HepG2 (cell line): ENCODE results near the gene NVL. TPM values are rescaled to one million over a fixed set of nuclear protein-coding genes. Genes with fewer than 3 reads are reported as not detected.

Source experiments
- CTCF ChIP-seq: sonication (generic); formaldehyde crosslinking; IDR thresholded peaks from 2 replicates; pipeline ENCODE4 v1.5.0; 2020; ENCODE audit warnings: mild to moderate bottlenecking, missing genetic modification reagents, moderate library complexity
- DR1 ChIP-seq: sonication (generic); formaldehyde crosslinking; IDR thresholded peaks from 2 replicates; pipeline ENCODE4 v1.8.0; 2021; ENCODE audit warnings: mild to moderate bottlenecking, missing genetic modification reagents, inconsistent platforms
- DZIP1 ChIP-seq: sonication (generic); formaldehyde crosslinking; IDR thresholded peaks from 2 replicates; pipeline ENCODE4 v1.5.0; 2020; ENCODE audit warnings: mild to moderate bottlenecking, missing genetic modification reagents
- E2F5 ChIP-seq: sonication (generic); formaldehyde crosslinking; conservative IDR thresholded peaks from 2 replicates; pipeline ENCODE4 v1.4.0; 2020; ENCODE audit warnings: missing genetic modification reagents
- GABPB1 ChIP-seq: IDR thresholded peaks from 2 replicates; pipeline ENCODE4 v1.6.1; 2016; ENCODE audit warnings: mild to moderate bottlenecking, missing genetic modification reagents, moderate library complexity, missing compliant biosample characterization
- HES4 ChIP-seq: sonication (generic); formaldehyde crosslinking; IDR thresholded peaks from 2 replicates; pipeline ENCODE4 v1.9.0; 2021; ENCODE audit warnings: mild to moderate bottlenecking, missing genetic modification reagents, borderline replicate concordance
- HIVEP1 ChIP-seq: sonication (generic); formaldehyde crosslinking; IDR thresholded peaks from 2 replicates; pipeline ENCODE4 v1.4.0; 2020; ENCODE audit warnings: mild to moderate bottlenecking, missing genetic modification reagents
- NFE2L2 ChIP-seq: fragments of 150-350 bp; IDR thresholded peaks from 2 replicates; pipeline ENCODE4 v1.6.1; 2014; ENCODE audit warnings: low read length
- SIX1 ChIP-seq: sonication (generic); formaldehyde crosslinking; IDR thresholded peaks from 2 replicates; pipeline ENCODE4 v1.4.0; 2020; ENCODE audit warnings: missing genetic modification reagents, borderline replicate concordance
- SMARCE1 ChIP-seq: fragments of 450-650 bp; IDR thresholded peaks from 2 replicates; pipeline ENCODE4 v1.6.1; 2017; ENCODE audit warnings: borderline replicate concordance
- U2AF2 ChIP-seq: fragments of 200-400 bp; formaldehyde crosslinking; IDR thresholded peaks from 2 replicates; pipeline ENCODE4 v1.6.1; 2017; ENCODE audit warnings: low read depth, mild to moderate bottlenecking, low read length
- ZBTB8A ChIP-seq: sonication (generic); formaldehyde crosslinking; IDR thresholded peaks from 2 replicates; pipeline ENCODE4 v1.4.0; 2020; ENCODE audit warnings: mild to moderate bottlenecking, low read depth, missing genetic modification reagents, borderline replicate concordance
- ZNF101 ChIP-seq: sonication (generic); formaldehyde crosslinking; IDR thresholded peaks from 2 replicates; pipeline ENCODE4 v1.4.0; 2020; ENCODE audit warnings: mild to moderate bottlenecking, low read depth, missing genetic modification reagents, borderline replicate concordance
- ZNF260 ChIP-seq: sonication (generic); formaldehyde crosslinking; IDR thresholded peaks from 2 replicates; pipeline ENCODE4 v1.4.0; 2020; ENCODE audit warnings: missing genetic modification reagents, low read depth, mild to moderate bottlenecking, borderline replicate concordance
- ZNF263 ChIP-seq: sonication (generic); formaldehyde crosslinking; IDR thresholded peaks from 2 replicates; pipeline ENCODE4 v1.4.0; 2020; ENCODE audit warnings: missing genetic modification reagents
- ZNF335 ChIP-seq: sonication (generic); formaldehyde crosslinking; IDR thresholded peaks from 2 replicates; pipeline ENCODE4 v1.4.0; 2020; ENCODE audit warnings: missing genetic modification reagents
- ZNF512 ChIP-seq: sonication (generic); formaldehyde crosslinking; IDR thresholded peaks from 2 replicates; pipeline ENCODE4 v1.4.0; 2020; ENCODE audit warnings: mild to moderate bottlenecking, missing genetic modification reagents
- ZNF550 ChIP-seq: sonication (generic); formaldehyde crosslinking; IDR thresholded peaks from 2 replicates; pipeline ENCODE4 v1.4.0; 2020; ENCODE audit warnings: mild to moderate bottlenecking, missing genetic modification reagents, borderline replicate concordance
- ZNF576 ChIP-seq: sonication (generic); formaldehyde crosslinking; IDR thresholded peaks from 2 replicates; pipeline ENCODE4 v1.4.0; 2020; ENCODE audit warnings: mild to moderate bottlenecking, missing genetic modification reagents
- ZSCAN29 ChIP-seq: sonication (generic); formaldehyde crosslinking; conservative IDR thresholded peaks from 2 replicates; pipeline ENCODE4 v1.4.0; 2020; ENCODE audit warnings: mild to moderate bottlenecking, missing genetic modification reagents
- polyA plus RNA-seq, 8 experiments: library from polyadenylated mRNA; depleted of rRNA in 3 of 8; stranded (reverse) in 7 of 8; unstranded in 1 of 8; fragments of >200 nt; fragmentation: Illumina TruSeq in 4 of 8; extraction: Trizol in 4 of 8; gene quantifications; 2 replicates each; pipeline versions ENCODE4 v1.2.1 to v1.2.3, GENCODE V29; 2011 to 2016; ENCODE audit warnings: low read depth in 4 of 8, missing spikeins in 1 of 8, mixed read lengths in 1 of 8; ENCODE audit not compliant: insufficient read depth in 1 of 8
- total RNA-seq, 5 experiments: library from RNA; depleted of rRNA; stranded (reverse); fragments of >200 nt; fragmentation: Illumina TruSeq; extraction: Trizol; gene quantifications; 2 replicates each; pipeline ENCODE4 v1.2.3, GENCODE V29; 2016; ENCODE audit warnings: low read depth in 1 of 5

The NVL gene
- total and polyA plus RNA-seq, 2 of the 13 experiments (the other 11 are each of a cell fraction or from before 2014, with no cell fraction given) = 8.3 to 21.0 TPM

- 0 out of 2 replicates have a peak, but pooled peaks have one; percentile 44 for TF ChIP-seq DZIP1 (CRISPR knock-in tag)
- TF ChIP-seq CTCF (CRISPR knock-in tag) = peak; percentile 35; the same call in 1 of the 2 replicates
- no peak for TF ChIP-seq ZNF101 (CRISPR knock-in tag)
- no peak for TF ChIP-seq NFE2L2
- TF ChIP-seq SIX1 (CRISPR knock-in tag) = no peak
- TF ChIP-seq ZNF335 (CRISPR knock-in tag) = peak; percentile 96
- no peak for TF ChIP-seq SMARCE1
- TF ChIP-seq ZNF550 (CRISPR knock-in tag) = 0 out of 2 replicates have a peak, but pooled peaks have one; percentile 59
- no peak for TF ChIP-seq DR1 (CRISPR knock-in tag)
- TF ChIP-seq U2AF2 = no peak
- no peak for TF ChIP-seq ZNF512 (CRISPR knock-in tag)
- TF ChIP-seq ZBTB8A (CRISPR knock-in tag) = no peak
- no peak for TF ChIP-seq E2F5 (CRISPR knock-in tag)
- TF ChIP-seq ZNF576 (CRISPR knock-in tag) = no peak
- peak; percentile 8; the same call in 1 of the 2 replicates for TF ChIP-seq HES4
- no peak for TF ChIP-seq ZSCAN29 (CRISPR knock-in tag)
- peak; percentile 66; the same call in 1 of the 2 replicates for TF ChIP-seq HIVEP1 (CRISPR knock-in tag)
- peak; percentile 57; the same call in 1 of the 2 replicates for TF ChIP-seq GABPB1 (CRISPR knock-in tag)
- TF ChIP-seq ZNF263 (CRISPR knock-in tag) = no peak
- no peak for TF ChIP-seq ZNF260 (CRISPR knock-in tag)
Measured at GRCh38 chr1:224183591-224184312, 146.2 kb downstream of the NVL start (continued).
